ENCODE measurements around the gene VTI1B.

GRCh38 chr14:67704484-67705089 lies 30.2 kb upstream of the VTI1B start:
- TF ChIP-seq POLR2A (IDR thresholded peaks at IDR 0.05; ENCODE audit: low read depth, low read length) (no peak), TAF1 (IDR thresholded peaks at IDR 0.05; ENCODE audit: low read depth, low read length) (no peak), POU2F2 (IDR thresholded peaks at IDR 0.05; ENCODE audit: low read depth, low read length) (no peak), POLR2AphosphoS5 (IDR thresholded peaks at IDR 0.05; ENCODE audit: low read depth, low read length) (no peak), PAX5 (IDR thresholded peaks at IDR 0.05; ENCODE audit: insufficient read depth, low read length, severe bottlenecking) (no peak), SPI1 (IDR thresholded peaks at IDR 0.05; ENCODE audit: low read depth, low read length) (peak; percentile 94)

Data from GM12891 (cell line).